Lung (tissue), 12 donors: ENCODE results near the gene ATG2A. TPM values are rescaled to one million over a fixed set of nuclear protein-coding genes. Genes with fewer than 3 reads are reported as not detected.

ENCODE experiments used
- ATAC-seq: fragments of 200-7000 bp; cut with Tn5 transposase; one replicate; pipeline ENCODE4 v1.9.1; 2020; ENCODE audit warnings: moderate number of reproducible peaks; ENCODE audit not compliant: insufficient read depth, low FRiP score
- DNase-seq, 3 donors: peaks; one replicate each; pipeline ENCODE4 v3.0.0-alpha.2; 2013 to 2017
- H3K27ac ChIP-seq, 2 donors: one replicate each; pipeline ENCODE4 v1.5.1; 2013; ENCODE audit warnings: mild to moderate bottlenecking in 2 of 2, moderate library complexity in 2 of 2, control low read depth in 1 of 2, inconsistent platforms in 1 of 2, low read depth in 1 of 2, low read length in 1 of 2
- H3K27me3 ChIP-seq, 3 donors: one replicate each; pipeline ENCODE4 v1.5.1; 2013; ENCODE audit warnings: low read length in 2 of 3; ENCODE audit not compliant: control insufficient read depth in 3 of 3, insufficient read depth in 3 of 3
- H3K36me3 ChIP-seq, 4 donors: one replicate each; pipeline ENCODE4 v1.5.1; 2013; ENCODE audit warnings: low read length in 4 of 4, mild to moderate bottlenecking in 1 of 4, moderate library complexity in 1 of 4; ENCODE audit not compliant: control insufficient read depth in 4 of 4, insufficient read depth in 4 of 4
- H3K4me1 ChIP-seq, 5 donors: one replicate each; pipeline ENCODE4 v1.5.1; 2013; ENCODE audit warnings: low read length in 5 of 5, mild to moderate bottlenecking in 2 of 5, moderate library complexity in 1 of 5; ENCODE audit not compliant: control insufficient read depth in 5 of 5, insufficient read depth in 5 of 5
- H3K4me3 ChIP-seq: one replicate; pipeline ENCODE4 v1.5.1; 2013; ENCODE audit warnings: mild to moderate bottlenecking, control low read depth, moderate library complexity
- H3K9ac ChIP-seq, 2 donors: one replicate each; pipeline ENCODE4 v1.5.1; 2013; ENCODE audit warnings: low read length in 2 of 2, control low read depth in 1 of 2; ENCODE audit not compliant: insufficient read depth in 1 of 2
- H3K9me3 ChIP-seq, 4 donors: one replicate each; pipeline ENCODE4 v1.5.1; 2013; ENCODE audit warnings: low read length in 3 of 4, mild to moderate bottlenecking in 1 of 4, moderate library complexity in 1 of 4; ENCODE audit not compliant: control insufficient read depth in 4 of 4, insufficient read depth in 3 of 4
- CTCF ChIP-seq: IDR thresholded peaks from 2 replicates; pipeline ENCODE4 v1.5.1; 2012; ENCODE audit warnings: mild to moderate bottlenecking; ENCODE audit errors: control extremely low read depth, extremely low read depth
- WGBS, 2 donors: extraction: QIAGEN DNeasy Blood & Tissue Kit; methylation state at CpG; one replicate each; pipeline ENCODE4 v1.1.7; 2013; 5-methylcytosine and 5-hydroxymethylcytosine counted together
- polyA plus RNA-seq, 2 donors: library from polyadenylated mRNA; stranded (reverse); fragments of 200-250 nt; gene quantifications; one replicate each; pipeline ENCODE4 v1.2.1, GENCODE V29; 2013
- total RNA-seq, 2 donors: library from RNA; depleted of rRNA in 1 of 2; stranded (reverse); fragments of >200 nt in 1 of 2; gene quantifications; one replicate each; pipeline ENCODE4 v1.2.1, GENCODE V29; 2014 to 2021
- donor health status: control.
- donor health status: control.
- donor health status: Bipolar disorder and iron deficiency.
- donor health status: healthy.
- donor health status: DM: yes; HTN: yes; CAD: no.

Gene ATG2A
- total and polyA plus RNA-seq, 4 donors, result 17.4 to 32.5 (median 21.0) TPM

GRCh38 chr11:64906314-64906635 is 10.7 kb downstream of the ATG2A start:
- H3K4me3 ChIP-seq, result no peak overlapping the region
- H3K4me1 ChIP-seq, result no peaks in the 10 kb centered on the region
- DNase-seq (no peak), ATAC-seq (no peak)
- no peak overlapping the region for H3K27ac ChIP-seq
- no peaks in the 10 kb centered on the region for H3K9me3 ChIP-seq
- no peak for TF ChIP-seq CTCF
- peaks cover 10 to 85% (median 21%) of the 10 kb centered on the region in 4 donors for H3K36me3 ChIP-seq
- no peak overlapping the region for H3K9ac ChIP-seq
- no peaks in the 10 kb centered on the region for H3K27me3 ChIP-seq
- 96 to 98% methylated on average over 12 to 13 of the region's 13 CpGs for WGBS, 2 donors

- no peaks in the 10 kb centered on the region for H3K9me3 ChIP-seq
- H3K36me3 ChIP-seq, result peaks cover 10 to 82% (median 20%) of the 10 kb centered on the region in 4 donors
- no peaks in the 10 kb centered on the region for H3K27me3 ChIP-seq
- H3K27ac ChIP-seq, result no peak overlapping the region
- no peak for TF ChIP-seq CTCF
- DNase-seq (no peak), ATAC-seq (no peak)
- no peak overlapping the region for H3K9ac ChIP-seq
- no peaks in the 10 kb centered on the region for H3K4me1 ChIP-seq
- no peak overlapping the region for H3K4me3 ChIP-seq
- 94 to 95% methylated on average over 25 of the region's 25 CpGs for WGBS, 2 donors
Observed at GRCh38 chr11:64905516-64906313, 11.3 kb downstream of the ATG2A start.

- DNase-seq, result no peak
- Histone ChIP-seq H3K9me3 (no peaks in the 10 kb centered on the region), H3K27ac (no peak overlapping the region), H3K4me1 (no peaks in the 10 kb centered on the region), H3K27me3 (no peaks in the 10 kb centered on the region), H3K36me3 (peaks cover 13 to 78% (median 22%) of the 10 kb centered on the region in 4 donors), H3K9ac (no peak overlapping the region), H3K4me3 (no peak overlapping the region)
- ATAC-seq, result no peak
- no peak for TF ChIP-seq CTCF
- 96 to 97% methylated on average over 23 of the region's 23 CpGs for WGBS, 2 donors
Observed at GRCh38 chr11:64903291-64903833, 13.6 kb downstream of the ATG2A start.
